Measurements from ENCODE around the gene EFHC1.
"Not testable (repeated sequence)": the region's sequence is repeated elsewhere in the genome, so short reads cannot be mapped to it uniquely, and the experiment has no call there.

The EFHC1 gene

GRCh38 chr6:52435345-52435744, 15.2 kb downstream of the EFHC1 start:
- DNase-seq (ENCODE audit: low read depth in 2 of 2) = no peak

DNA sequence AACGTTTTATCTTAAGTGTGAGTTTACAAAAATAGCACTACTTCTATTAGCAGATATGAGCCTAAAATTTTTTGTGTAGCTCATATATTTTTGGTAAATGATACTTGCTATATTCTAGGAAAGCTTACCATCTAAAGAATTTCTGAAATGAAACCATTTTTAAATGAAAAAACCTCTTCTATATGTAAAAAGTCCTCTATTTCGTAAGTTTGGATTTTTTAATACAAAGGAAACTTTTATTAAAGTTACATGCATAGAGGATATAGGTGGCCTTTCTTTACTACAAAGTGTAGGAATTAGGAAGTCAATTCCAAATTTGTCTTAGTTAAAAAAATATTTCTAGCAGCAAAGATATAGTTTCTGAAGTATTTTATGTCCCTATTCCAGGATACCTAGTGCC, 18.8 kb downstream of the EFHC1 start:
- no peak for DNase-seq (ENCODE audit: low read depth in 2 of 2)

- DNase-seq (ENCODE audit: low read depth in 2 of 2) = no peak
Measured at GRCh38 chr6:52454556-52454955, 34.4 kb downstream of the EFHC1 start.

GRCh38 chr6:52457096-52457495, 37.0 kb downstream of the EFHC1 start:
- no peak for DNase-seq (ENCODE audit: low read depth in 2 of 2)

GRCh38 chr6:52461194-52461593, 41.1 kb downstream of the EFHC1 start:
- not testable (repeated sequence) for DNase-seq (ENCODE audit: low read depth in 2 of 2)

DNA sequence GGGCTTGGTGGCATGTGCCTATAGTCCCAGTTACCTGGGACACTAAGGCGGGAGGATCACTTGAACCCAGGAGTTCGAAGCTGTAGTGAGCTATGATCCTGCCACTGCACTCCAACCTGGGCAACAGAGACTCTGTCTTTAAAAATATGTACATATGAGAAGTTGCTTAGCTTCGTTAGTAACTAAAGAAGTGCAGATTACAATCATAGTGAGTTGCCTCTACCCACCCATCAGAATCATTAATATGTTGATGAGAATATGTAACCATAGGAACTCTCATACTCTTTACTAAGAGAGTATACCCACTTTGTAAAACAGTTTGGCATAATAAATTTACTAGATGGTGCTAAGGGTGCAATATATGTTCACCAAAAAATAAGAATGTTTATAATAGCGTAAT, 54.0 kb downstream of the EFHC1 start:
- no peak for DNase-seq (ENCODE audit: low read depth in 2 of 2)

DNA sequence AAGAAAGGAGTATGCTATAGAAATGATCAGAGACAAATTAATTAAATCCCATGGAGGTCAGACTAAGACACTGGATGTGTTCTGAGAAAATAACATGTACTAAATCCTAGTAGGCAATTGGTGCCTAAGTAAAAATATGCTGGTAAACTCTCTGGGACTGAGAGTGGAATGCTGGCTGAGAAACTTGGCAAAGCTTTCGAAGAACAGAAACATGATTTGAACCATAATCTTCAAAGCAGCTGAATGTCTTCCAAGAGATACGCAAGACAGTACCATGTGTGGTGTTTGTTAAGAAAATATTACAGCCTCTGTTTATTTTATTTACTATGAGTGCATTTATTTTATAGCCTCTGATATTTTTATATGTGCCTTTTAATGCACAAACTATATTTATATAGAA, 55.2 kb downstream of the EFHC1 start:
- DNase-seq (ENCODE audit: low read depth in 2 of 2) = no peak

- DNase-seq (ENCODE audit: low read depth in 2 of 2) = no peak
Measured at GRCh38 chr6:52482903-52483670, 62.9 kb downstream of the EFHC1 start.

DNA sequence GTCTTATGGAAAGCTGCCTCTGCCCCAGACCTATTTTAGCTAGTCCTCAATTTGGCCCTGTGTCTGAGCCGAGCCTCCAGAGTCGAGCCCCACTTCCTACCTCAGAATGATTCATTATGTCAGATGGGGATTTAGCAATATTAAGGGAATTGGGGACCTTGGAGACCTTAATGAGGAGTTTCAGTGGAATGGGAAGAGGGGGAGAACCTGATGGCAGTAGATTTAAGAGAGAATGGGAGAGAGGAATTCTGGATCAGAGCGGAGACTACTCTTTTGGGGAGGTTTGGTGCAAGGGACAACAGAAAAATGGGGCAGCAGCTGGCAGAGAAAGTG, 63.5 kb downstream of the EFHC1 start:
- no peak for DNase-seq (ENCODE audit: low read depth in 2 of 2)

GRCh38 chr6:52489881-52490280, 69.7 kb downstream of the EFHC1 start:
- DNase-seq (ENCODE audit: low read depth in 2 of 2) = no peak

- DNase-seq (ENCODE audit: low read depth in 2 of 2) = no peak
Measured at GRCh38 chr6:52491203-52492069, 71.3 kb downstream of the EFHC1 start.

- no peak for DNase-seq (ENCODE audit: low read depth in 2 of 2)
Measured at GRCh38 chr6:52493669-52494068, 73.5 kb downstream of the EFHC1 start.

GRCh38 chr6:52494298-52495072, 74.3 kb downstream of the EFHC1 start:
- DNase-seq (ENCODE audit: low read depth in 2 of 2) = no peak

DNA sequence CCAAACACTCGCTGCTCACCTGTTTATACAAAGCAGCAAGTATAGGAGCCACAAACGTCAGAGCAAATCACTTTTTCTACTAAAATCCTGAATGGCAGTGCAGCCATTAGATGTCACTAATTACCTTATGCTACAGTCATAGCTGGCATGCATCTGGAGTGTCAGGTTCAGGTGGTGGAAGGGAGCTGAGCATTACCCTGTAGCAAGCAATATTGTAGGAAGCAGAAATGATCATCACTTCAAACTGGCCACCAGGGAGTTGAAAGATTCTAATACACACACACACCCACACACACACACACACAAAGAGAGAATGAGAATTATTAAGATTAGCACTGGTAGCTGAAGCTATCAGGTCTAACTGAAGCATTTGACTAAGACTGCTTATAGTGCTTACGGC, 75.8 kb downstream of the EFHC1 start:
- DNase-seq (ENCODE audit: low read depth in 2 of 2) = no peak

GRCh38 chr6:52496631-52497030, 76.5 kb downstream of the EFHC1 start:
- no peak for DNase-seq (ENCODE audit: low read depth in 2 of 2)

- no peak for DNase-seq (ENCODE audit: low read depth in 2 of 2)
Measured at GRCh38 chr6:52497652-52498408, 77.7 kb downstream of the EFHC1 start.

- DNase-seq (ENCODE audit: low read depth in 2 of 2) = no peak
Measured at GRCh38 chr6:52498538-52499017, 78.4 kb downstream of the EFHC1 start.

DNA sequence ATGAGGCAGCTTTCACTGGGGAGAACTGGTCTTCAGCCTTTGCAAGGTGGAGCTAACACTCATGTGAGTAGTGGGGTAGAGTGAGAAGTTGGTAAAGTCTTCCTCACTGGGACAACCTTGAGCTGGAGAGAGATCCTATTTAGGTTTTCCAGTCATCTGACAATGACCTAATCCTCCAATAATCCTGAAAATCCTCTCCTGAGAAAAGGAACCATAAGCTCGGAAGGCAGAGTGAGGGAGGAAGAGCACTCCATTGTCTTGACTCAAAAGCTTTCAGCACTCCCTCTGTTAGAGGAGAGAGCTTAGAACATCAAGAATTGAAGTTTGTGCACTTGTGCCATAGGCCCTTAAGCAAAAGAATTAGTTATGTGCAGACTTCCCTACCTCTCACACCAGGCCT, 78.9 kb downstream of the EFHC1 start:
- DNase-seq (ENCODE audit: low read depth in 2 of 2) = no peak

GRCh38 chr6:52499681-52500236, 79.6 kb downstream of the EFHC1 start:
- no peak for DNase-seq (ENCODE audit: low read depth in 2 of 2)

DNA sequence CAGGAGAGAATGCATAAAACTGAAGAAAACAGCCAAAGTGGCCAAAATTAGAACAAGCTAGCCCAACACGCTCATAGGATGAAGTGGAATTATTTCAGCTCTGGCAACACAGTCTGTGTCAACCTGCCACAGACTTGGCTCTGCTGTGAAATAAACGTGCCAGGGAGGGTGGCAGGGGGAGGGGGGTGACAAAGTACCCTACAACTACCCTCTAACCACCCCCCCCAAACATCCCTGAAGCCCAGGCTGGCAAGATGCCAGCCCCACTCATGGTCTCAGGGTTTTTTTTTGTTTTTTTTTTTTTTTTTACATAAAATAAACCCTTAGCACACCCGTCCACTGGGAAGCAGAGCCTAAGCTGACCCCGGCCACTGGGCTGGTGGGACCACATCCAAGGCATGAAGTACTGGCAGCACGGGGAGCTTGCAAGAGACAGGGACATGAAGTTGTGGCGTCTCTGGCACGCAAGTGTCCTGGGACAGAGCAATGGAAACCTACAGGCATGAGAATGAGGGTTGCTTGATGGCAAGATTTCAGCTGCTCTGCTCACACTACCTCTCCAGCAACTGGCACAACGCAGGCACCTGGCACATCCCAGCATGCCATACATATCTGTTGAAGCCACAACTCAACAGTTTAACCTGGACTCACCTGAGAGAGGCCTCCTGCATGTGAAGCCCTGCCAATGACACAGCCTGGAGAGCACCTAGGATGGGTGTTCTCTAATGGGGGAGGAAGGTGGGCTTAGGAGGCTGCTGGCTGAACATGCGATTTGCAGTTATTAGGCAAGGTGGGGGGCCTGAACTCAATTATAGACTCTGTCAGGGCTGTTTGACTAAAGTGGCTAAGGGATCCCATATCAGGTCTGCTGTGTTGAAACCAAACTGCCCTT, 80.3 kb downstream of the EFHC1 start:
- DNase-seq (ENCODE audit: low read depth in 2 of 2) = no peak
